Esophagus muscularis mucosa (tissue), 3 donors: ENCODE measurements around the gene GRM4.

Source experiments
- POLR2A ChIP-seq: fragments of 450-650 bp; IDR thresholded peaks from one replicate; pipeline ENCODE4 v1.6.1; 2017; ENCODE audit warnings: antibody characterized with exemption, moderate library complexity, mild to moderate bottlenecking, low read depth
- TF ChIP-seq, protein P1 (sequence below), 3 experiments: fragments of 200-600 bp in 2 of 3; fragments of 450-650 bp in 1 of 3; sonication (generic) in 2 of 3; IDR thresholded peaks; one replicate each; pipeline ENCODE4 v1.5.1; 2017 to 2019; ENCODE audit warnings: antibody characterized with exemption in 3 of 3, mild to moderate bottlenecking in 2 of 3, moderate library complexity in 1 of 3

DNA sequence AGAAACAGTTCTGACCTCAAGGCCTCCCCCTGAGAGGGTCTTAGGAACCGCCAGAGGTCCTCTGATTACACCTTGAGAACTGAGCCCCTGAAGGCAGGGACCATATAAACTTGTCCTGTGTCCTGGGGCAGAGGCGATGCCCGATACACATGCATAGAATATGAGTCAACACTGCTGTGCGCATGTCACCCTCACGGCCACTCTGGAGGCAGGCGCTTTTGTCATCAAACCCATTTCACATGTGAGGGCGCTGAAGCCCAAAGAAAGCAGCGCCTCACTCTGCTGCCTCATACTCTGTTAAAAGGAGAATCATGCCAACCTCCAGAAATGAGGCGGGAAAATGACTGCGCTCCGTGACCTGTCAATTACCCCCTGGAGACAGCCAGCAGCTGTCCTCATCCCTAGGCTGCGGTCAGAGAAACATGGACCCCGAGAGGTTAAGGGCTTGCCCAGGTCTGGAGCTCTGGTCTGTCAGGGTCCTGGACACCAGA lies 158.3 kb downstream of the GRM4 start:
- no peak for TF ChIP-seq POLR2A
- TF ChIP-seq, protein P1, sequence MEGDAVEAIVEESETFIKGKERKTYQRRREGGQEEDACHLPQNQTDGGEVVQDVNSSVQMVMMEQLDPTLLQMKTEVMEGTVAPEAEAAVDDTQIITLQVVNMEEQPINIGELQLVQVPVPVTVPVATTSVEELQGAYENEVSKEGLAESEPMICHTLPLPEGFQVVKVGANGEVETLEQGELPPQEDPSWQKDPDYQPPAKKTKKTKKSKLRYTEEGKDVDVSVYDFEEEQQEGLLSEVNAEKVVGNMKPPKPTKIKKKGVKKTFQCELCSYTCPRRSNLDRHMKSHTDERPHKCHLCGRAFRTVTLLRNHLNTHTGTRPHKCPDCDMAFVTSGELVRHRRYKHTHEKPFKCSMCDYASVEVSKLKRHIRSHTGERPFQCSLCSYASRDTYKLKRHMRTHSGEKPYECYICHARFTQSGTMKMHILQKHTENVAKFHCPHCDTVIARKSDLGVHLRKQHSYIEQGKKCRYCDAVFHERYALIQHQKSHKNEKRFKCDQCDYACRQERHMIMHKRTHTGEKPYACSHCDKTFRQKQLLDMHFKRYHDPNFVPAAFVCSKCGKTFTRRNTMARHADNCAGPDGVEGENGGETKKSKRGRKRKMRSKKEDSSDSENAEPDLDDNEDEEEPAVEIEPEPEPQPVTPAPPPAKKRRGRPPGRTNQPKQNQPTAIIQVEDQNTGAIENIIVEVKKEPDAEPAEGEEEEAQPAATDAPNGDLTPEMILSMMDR (IDR thresholded peaks at IDR 0.05): no peak
